ENCODE data around the gene CDK19. TPM values are rescaled to one million over a fixed set of nuclear protein-coding genes. Genes with fewer than 3 reads are reported as not detected.

Gene CDK19
- total RNA-seq, 1 experiment from 2014 or later, result 11.7 TPM

DNA sequence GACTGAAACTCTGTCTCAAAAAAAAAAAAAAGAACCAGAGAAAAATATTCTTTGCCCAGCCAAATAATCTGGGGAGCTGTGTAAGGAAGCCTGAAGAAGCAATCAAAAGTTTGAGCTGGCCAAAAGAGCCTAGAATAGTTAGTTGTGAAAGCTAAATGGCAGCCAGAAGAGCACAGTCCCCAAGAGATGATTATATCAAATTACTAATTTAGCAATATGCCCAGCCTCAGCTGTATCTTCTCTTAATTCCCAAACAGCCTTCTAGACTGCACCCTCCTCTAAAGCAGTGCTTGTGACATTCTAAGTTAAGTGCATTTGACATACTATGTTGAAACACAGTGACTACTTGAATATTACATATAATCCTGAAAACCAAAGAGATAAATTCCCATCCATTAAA, 38.9 kb downstream of the CDK19 start:
- H3K27ac Mint-ChIP-seq, result no peak overlapping the region
- no peak overlapping the region for H3K4me3 Mint-ChIP-seq
- H3K9me3 Mint-ChIP-seq, result peaks cover 12% of the 10 kb centered on the region
- ChIA-PET CTCF (no interaction called here), POLR2A (no interaction called here)
- H3K4me1 Mint-ChIP-seq, result peaks cover 7% of the 10 kb centered on the region
- ATAC-seq (no peak), DNase-seq (ENCODE audit: low spot score) (no peak)
- peaks cover 14% of the 10 kb centered on the region for H3K36me3 Mint-ChIP-seq
- TF ChIP-seq NFYB (CRISPR knock-in tag; conservative IDR thresholded peaks at IDR 0.05; ENCODE audit: low read depth), result no peak
- TF ChIP-seq, protein P1, sequence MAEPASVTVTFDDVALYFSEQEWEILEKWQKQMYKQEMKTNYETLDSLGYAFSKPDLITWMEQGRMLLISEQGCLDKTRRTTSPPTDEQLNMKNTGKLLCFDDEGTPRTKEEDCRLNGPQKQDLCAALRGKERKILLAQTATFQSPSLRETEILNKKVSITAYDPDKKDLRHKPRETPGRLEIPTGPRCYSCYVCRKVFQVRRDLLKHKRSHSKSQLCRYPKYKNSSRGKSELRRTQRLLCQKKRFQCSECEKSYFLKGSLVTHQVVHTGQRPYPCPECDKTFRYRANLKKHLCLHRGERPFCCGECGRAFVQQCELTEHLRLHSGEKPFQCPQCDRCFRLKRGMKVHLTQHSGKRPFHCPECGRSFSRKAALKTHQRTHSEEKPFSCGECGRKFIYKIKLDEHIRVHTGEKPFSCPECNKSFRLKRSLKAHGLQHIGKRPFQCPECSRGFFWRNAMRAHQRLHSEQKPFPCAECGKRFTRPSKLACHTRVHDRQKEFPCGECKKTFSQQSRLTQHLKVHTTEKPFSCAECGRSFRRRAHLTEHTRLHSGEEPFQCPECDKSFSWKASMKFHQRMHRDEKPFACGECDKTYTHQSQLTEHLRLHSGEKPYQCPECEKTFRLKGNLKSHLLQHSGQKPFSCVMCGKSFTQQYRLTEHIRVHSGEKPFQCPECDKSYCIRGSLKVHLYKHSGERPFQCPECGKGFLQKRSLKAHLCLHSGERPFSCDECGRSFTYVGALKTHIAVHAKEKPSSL (CRISPR knock-in tag; conservative IDR thresholded peaks at IDR 0.05), result no peak
- no peak for TF ChIP-seq HMGA2 (CRISPR knock-in tag; IDR thresholded peaks at IDR 0.05)
- TF ChIP-seq GTF2I (CRISPR knock-in tag; conservative IDR thresholded peaks at IDR 0.05), result no peak
- TF ChIP-seq FOXP4 (CRISPR knock-in tag; IDR thresholded peaks at IDR 0.05), result no peak
- no peak for TF ChIP-seq ZNF219 (CRISPR knock-in tag; IDR thresholded peaks at IDR 0.05; ENCODE audit: borderline replicate concordance)
- no peak for TF ChIP-seq USF2 (CRISPR knock-in tag; IDR thresholded peaks at IDR 0.05)
- no peaks in the 10 kb centered on the region for H3K27me3 Mint-ChIP-seq (ENCODE audit: low read depth)

- ATAC-seq, result no peak
- DNase-seq (ENCODE audit: low spot score), result no peak
- ChIA-PET POLR2A (no interaction called here), CTCF (no interaction called here)
- no peak overlapping the region for H3K27ac Mint-ChIP-seq
- no peak for TF ChIP-seq ESRRA (CRISPR knock-in tag; IDR thresholded peaks at IDR 0.05; ENCODE audit: borderline replicate concordance)
- no peak for TF ChIP-seq ELF4 (CRISPR knock-in tag; IDR thresholded peaks at IDR 0.05; ENCODE audit: low read depth)
- no peak for TF ChIP-seq ZSCAN18 (CRISPR knock-in tag; IDR thresholded peaks at IDR 0.05)
- TF ChIP-seq TEAD1 (CRISPR knock-in tag; IDR thresholded peaks at IDR 0.05), result no peak
- no peak for TF ChIP-seq ZBTB21 (CRISPR knock-in tag; IDR thresholded peaks at IDR 0.05; ENCODE audit: borderline replicate concordance)
- no peak for TF ChIP-seq JAZF1 (CRISPR knock-in tag; IDR thresholded peaks at IDR 0.05)
- TF ChIP-seq ZNF121 (CRISPR knock-in tag; IDR thresholded peaks at IDR 0.05), result no peak
- no peak for TF ChIP-seq GABPB1 (CRISPR knock-in tag; IDR thresholded peaks at IDR 0.05)
- TF ChIP-seq, protein P2, sequence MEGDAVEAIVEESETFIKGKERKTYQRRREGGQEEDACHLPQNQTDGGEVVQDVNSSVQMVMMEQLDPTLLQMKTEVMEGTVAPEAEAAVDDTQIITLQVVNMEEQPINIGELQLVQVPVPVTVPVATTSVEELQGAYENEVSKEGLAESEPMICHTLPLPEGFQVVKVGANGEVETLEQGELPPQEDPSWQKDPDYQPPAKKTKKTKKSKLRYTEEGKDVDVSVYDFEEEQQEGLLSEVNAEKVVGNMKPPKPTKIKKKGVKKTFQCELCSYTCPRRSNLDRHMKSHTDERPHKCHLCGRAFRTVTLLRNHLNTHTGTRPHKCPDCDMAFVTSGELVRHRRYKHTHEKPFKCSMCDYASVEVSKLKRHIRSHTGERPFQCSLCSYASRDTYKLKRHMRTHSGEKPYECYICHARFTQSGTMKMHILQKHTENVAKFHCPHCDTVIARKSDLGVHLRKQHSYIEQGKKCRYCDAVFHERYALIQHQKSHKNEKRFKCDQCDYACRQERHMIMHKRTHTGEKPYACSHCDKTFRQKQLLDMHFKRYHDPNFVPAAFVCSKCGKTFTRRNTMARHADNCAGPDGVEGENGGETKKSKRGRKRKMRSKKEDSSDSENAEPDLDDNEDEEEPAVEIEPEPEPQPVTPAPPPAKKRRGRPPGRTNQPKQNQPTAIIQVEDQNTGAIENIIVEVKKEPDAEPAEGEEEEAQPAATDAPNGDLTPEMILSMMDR (IDR thresholded peaks at IDR 0.05), result no peak
- TF ChIP-seq, protein P3, sequence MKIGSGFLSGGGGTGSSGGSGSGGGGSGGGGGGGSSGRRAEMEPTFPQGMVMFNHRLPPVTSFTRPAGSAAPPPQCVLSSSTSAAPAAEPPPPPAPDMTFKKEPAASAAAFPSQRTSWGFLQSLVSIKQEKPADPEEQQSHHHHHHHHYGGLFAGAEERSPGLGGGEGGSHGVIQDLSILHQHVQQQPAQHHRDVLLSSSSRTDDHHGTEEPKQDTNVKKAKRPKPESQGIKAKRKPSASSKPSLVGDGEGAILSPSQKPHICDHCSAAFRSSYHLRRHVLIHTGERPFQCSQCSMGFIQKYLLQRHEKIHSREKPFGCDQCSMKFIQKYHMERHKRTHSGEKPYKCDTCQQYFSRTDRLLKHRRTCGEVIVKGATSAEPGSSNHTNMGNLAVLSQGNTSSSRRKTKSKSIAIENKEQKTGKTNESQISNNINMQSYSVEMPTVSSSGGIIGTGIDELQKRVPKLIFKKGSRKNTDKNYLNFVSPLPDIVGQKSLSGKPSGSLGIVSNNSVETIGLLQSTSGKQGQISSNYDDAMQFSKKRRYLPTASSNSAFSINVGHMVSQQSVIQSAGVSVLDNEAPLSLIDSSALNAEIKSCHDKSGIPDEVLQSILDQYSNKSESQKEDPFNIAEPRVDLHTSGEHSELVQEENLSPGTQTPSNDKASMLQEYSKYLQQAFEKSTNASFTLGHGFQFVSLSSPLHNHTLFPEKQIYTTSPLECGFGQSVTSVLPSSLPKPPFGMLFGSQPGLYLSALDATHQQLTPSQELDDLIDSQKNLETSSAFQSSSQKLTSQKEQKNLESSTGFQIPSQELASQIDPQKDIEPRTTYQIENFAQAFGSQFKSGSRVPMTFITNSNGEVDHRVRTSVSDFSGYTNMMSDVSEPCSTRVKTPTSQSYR (CRISPR knock-in tag; IDR thresholded peaks at IDR 0.05), result no peak
- TF ChIP-seq, protein P1 (CRISPR knock-in tag; conservative IDR thresholded peaks at IDR 0.05), result no peak
- H3K36me3 Mint-ChIP-seq, result peaks cover 42% of the 10 kb centered on the region
- H3K9me3 Mint-ChIP-seq, result peaks cover 27% of the 10 kb centered on the region
- peaks cover 11% of the 10 kb centered on the region for H3K4me1 Mint-ChIP-seq
- H3K4me3 Mint-ChIP-seq, result no peak overlapping the region
- H3K27me3 Mint-ChIP-seq (ENCODE audit: low read depth), result no peaks in the 10 kb centered on the region
Measured at GRCh38 chr6:110769923-110770322, 45.3 kb downstream of the CDK19 start.

All from WTC11 (cell line).